ENCODE results near the gene OTUD1. TPM values are rescaled to one million over a fixed set of nuclear protein-coding genes. Genes with fewer than 3 reads are reported as not detected.

Gene OTUD1
- total and polyA plus RNA-seq, 12 donors = 4.8 to 31.1 (median 15.1) TPM

DNA sequence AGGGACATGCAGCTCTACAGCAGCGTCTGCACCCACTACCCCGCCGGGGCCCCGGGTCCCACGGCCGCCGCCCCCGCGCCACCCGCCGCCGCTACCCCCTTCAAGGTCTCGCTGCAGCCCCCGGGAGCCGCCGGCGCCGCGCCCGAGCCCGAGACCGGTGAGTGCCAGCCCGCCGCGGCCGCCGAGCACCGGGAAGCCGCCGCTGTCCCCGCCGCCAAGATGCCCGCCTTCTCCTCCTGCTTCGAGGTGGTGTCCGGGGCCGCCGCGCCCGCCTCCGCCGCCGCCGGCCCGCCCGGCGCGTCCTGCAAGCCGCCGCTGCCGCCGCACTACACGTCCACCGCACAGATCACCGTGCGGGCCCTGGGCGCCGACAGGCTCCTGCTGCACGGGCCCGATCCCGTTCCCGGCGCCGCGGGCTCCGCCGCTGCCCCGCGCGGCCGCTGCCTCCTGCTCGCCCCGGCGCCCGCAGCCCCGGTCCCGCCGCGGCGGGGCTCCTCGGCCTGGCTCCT is 631 bp downstream of the OTUD1 start:
- TF ChIP-seq, protein P1, sequence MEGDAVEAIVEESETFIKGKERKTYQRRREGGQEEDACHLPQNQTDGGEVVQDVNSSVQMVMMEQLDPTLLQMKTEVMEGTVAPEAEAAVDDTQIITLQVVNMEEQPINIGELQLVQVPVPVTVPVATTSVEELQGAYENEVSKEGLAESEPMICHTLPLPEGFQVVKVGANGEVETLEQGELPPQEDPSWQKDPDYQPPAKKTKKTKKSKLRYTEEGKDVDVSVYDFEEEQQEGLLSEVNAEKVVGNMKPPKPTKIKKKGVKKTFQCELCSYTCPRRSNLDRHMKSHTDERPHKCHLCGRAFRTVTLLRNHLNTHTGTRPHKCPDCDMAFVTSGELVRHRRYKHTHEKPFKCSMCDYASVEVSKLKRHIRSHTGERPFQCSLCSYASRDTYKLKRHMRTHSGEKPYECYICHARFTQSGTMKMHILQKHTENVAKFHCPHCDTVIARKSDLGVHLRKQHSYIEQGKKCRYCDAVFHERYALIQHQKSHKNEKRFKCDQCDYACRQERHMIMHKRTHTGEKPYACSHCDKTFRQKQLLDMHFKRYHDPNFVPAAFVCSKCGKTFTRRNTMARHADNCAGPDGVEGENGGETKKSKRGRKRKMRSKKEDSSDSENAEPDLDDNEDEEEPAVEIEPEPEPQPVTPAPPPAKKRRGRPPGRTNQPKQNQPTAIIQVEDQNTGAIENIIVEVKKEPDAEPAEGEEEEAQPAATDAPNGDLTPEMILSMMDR (IDR thresholded peaks at IDR 0.05) = no peak
- TF ChIP-seq POLR2A (IDR thresholded peaks at IDR 0.05) = no peak
- peak in 2 of 7 donors; percentile 40 to 43 for DNase-seq
- peak overlapping the region; percentile 29 to 98 (median 73) for H3K4me3 ChIP-seq
- intact Hi-C loops (cut with DNase I) = no loop called here
- peak overlapping the region; percentile 77 to 100 (median 96) for H3K27ac ChIP-seq
- H3K27me3 ChIP-seq = no peaks in the 10 kb centered on the region
- H3K4me1 ChIP-seq (replicated peaks in 1 of 2) = peaks cover 13 to 33% of the 10 kb centered on the region in 2 donors
- no peaks in the 10 kb centered on the region for H3K36me3 ChIP-seq (replicated peaks in 1 of 2)
- 0% methylated on average over 51 to 80 of the region's 80 CpGs; no CpG with 5 or more reads in 2 of the 4 donors for WGBS, 4 donors
- no peaks in the 10 kb centered on the region for H3K9me3 ChIP-seq (replicated peaks in 1 of 3)

- Histone ChIP-seq H3K4me1 (replicated peaks in 1 of 2) (peaks cover 13 to 39% of the 10 kb centered on the region in 2 donors), H3K4me3 (peak overlapping the region in 3 of 4 donors; percentile 31 to 98 (median 93)), H3K36me3 (replicated peaks in 1 of 2) (no peaks in the 10 kb centered on the region), H3K9me3 (replicated peaks in 1 of 3) (no peaks in the 10 kb centered on the region), H3K27me3 (no peaks in the 10 kb centered on the region), H3K27ac (peak overlapping the region; percentile 15 to 100 (median 96))
- intact Hi-C loops (cut with DNase I) = no loop called here
- TF ChIP-seq, protein P1 (IDR thresholded peaks at IDR 0.05) = no peak
- TF ChIP-seq POLR2A (IDR thresholded peaks at IDR 0.05) = peak in 1 of 2 donors; percentile 13
- WGBS, 4 donors = 4 to 16% (median 9%) methylated on average over 13 to 73 of the region's 73 CpGs
- DNase-seq = peak; percentile 26 to 60 (median 38)
Observed at GRCh38 chr10:23439961-23440889, 1.4 kb downstream of the OTUD1 start.

DNA sequence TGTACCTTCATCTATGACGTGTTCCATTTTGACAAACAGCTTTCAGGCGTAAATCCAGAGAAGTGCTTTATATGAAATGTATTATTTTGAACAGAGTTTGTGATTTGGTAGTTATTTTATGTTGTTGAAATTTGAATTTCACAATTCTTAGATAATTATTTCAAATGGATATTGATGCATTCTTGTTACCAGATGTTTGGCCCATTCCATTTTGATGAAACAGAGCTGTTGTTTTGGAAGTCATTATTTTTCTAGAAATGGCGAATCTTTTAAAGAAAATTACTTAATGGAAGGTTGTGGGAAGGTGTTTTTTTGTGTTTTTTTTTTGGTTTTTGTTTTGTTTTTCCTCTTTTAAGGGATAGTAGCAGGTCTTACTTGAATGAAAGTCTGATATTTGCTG is 2.4 kb downstream of the OTUD1 start:
- TF ChIP-seq POLR2A (IDR thresholded peaks at IDR 0.05) = no peak
- TF ChIP-seq, protein P1 (IDR thresholded peaks at IDR 0.05) = no peak
- Histone ChIP-seq H3K36me3 (replicated peaks in 1 of 2) (no peaks in the 10 kb centered on the region), H3K4me3 (peak overlapping the region in 1 of 4 donors; percentile 98), H3K27ac (peak overlapping the region in 1 of 5 donors; percentile 96), H3K9me3 (replicated peaks in 1 of 3) (no peaks in the 10 kb centered on the region), H3K4me1 (replicated peaks in 1 of 2) (peaks cover 13 to 44% of the 10 kb centered on the region in 2 donors), H3K27me3 (no peaks in the 10 kb centered on the region)
- intact Hi-C loops (cut with DNase I) = no loop called here
- WGBS, 4 donors = 80 to 85% (median 83%) methylated on average over 3 of the region's 3 CpGs
- no peak for DNase-seq

- Histone ChIP-seq H3K4me1 (replicated peaks in 1 of 2) (peaks cover 13 to 44% of the 10 kb centered on the region in 2 donors), H3K4me3 (peak overlapping the region in 1 of 4 donors; percentile 98), H3K27ac (no peak overlapping the region), H3K9me3 (replicated peaks in 1 of 3) (no peaks in the 10 kb centered on the region), H3K27me3 (no peaks in the 10 kb centered on the region), H3K36me3 (replicated peaks in 1 of 2) (no peaks in the 10 kb centered on the region)
- DNase-seq = no peak
- intact Hi-C loops (cut with DNase I) = no loop called here
- WGBS, 4 donors = 76 to 86% (median 78%) methylated on average over 2 of the region's 2 CpGs
- TF ChIP-seq, protein P1 (IDR thresholded peaks at IDR 0.05) = no peak
- no peak for TF ChIP-seq POLR2A (IDR thresholded peaks at IDR 0.05)
Observed at GRCh38 chr10:23442936-23443335, 4.1 kb downstream of the OTUD1 start.
